Right lobe of liver (tissue), 4 donors: ENCODE data around the gene ZCCHC24.

Experiments
- CTCF ChIP-seq, 4 donors: fragments of 200-600 bp in 3 of 4; fragments of 450-650 bp in 1 of 4; IDR thresholded peaks; one replicate each; pipeline versions ENCODE4 v1.5.1 to v1.8.0; 2016 to 2022; ENCODE audit warnings: antibody characterized with exemption in 4 of 4, mild to moderate bottlenecking in 2 of 4
- POLR2A ChIP-seq: fragments of 450-650 bp; IDR thresholded peaks from one replicate; pipeline ENCODE4 v1.6.1; 2017; ENCODE audit warnings: antibody characterized with exemption, mild to moderate bottlenecking
- donor health status: DM: no; HTN: no; CAD: no.
- donor health status: DM: no; HTN: no; CAD: no.
- donor health status: DM: no; HTN: yes; CAD: no.

DNA sequence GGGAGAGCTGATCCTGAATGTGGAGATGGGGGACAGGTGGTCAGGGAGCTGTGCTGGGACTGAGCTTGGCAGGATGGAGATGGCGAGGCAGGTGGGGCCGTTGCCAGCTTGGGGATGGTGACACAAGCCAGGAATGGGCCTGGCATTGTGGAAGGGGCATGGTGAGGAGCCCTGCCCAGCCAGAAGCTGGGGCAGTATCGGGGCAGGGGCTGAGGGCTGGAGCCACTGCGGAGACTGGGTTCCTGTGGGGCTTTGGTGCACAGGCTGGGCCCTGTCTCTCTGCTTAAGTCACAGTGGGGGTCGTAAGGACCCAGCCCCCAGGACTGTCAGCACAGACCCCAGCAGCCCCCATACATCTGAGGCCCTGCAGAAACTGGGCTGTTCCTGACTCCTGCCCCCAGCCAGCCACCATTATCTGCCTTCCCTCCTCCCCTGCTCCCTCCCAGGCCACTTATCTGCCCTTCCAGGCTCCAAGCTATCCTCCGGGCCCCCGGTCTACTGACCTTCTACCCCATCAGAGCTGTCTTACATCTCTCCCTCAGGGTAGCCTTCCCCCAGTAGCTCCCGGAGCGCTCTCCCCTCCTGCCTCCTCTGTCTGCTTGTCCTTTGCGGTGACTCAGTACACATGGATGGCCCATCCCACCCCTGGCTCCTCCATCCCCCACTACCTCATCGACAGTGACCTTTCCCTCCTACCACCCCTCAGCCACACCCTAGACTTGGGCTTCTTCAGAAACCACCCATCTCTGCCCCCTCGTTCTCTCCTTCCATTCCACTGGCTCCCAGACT lies 54.0 kb downstream of the ZCCHC24 start:
- TF ChIP-seq POLR2A (no peak), CTCF (IDR thresholded peaks at IDR 0.05) (no peak)
